Measurements from ENCODE around the gene CLCN6.

- no peak for TF ChIP-seq POLR2A (IDR thresholded peaks at IDR 0.05; ENCODE audit: low read depth, low read length)
- TF ChIP-seq TAF1 (IDR thresholded peaks at IDR 0.05; ENCODE audit: low read depth, low read length), result no peak
- no peak for TF ChIP-seq POLR2AphosphoS5 (IDR thresholded peaks at IDR 0.05; ENCODE audit: low read depth, low read length)
- TF ChIP-seq SPI1 (IDR thresholded peaks at IDR 0.05; ENCODE audit: low read depth, low read length), result no peak
- TF ChIP-seq POU2F2 (IDR thresholded peaks at IDR 0.05; ENCODE audit: low read depth, low read length), result no peak
Measured at GRCh38 chr1:11822091-11822490, 16.1 kb downstream of the CLCN6 start.
